GM12873 (cell line): Measurements from ENCODE around the gene DCTN3.

Experiments used
- CTCF ChIP-seq: IDR thresholded peaks from 2 replicates; pipeline ENCODE4 v1.5.1; 2012; ENCODE audit warnings: low read depth, mild to moderate bottlenecking, moderate library complexity, low read length, control low read depth; ENCODE audit not compliant: insufficient read depth; ENCODE audit errors: missing control alignments

DCTN3 gene

GRCh38 chr9:34575862-34576596 is 44.3 kb downstream of the DCTN3 start:
- TF ChIP-seq CTCF, result no peak

GRCh38 chr9:34575241-34575640 is 45.1 kb downstream of the DCTN3 start:
- no peak for TF ChIP-seq CTCF

DNA sequence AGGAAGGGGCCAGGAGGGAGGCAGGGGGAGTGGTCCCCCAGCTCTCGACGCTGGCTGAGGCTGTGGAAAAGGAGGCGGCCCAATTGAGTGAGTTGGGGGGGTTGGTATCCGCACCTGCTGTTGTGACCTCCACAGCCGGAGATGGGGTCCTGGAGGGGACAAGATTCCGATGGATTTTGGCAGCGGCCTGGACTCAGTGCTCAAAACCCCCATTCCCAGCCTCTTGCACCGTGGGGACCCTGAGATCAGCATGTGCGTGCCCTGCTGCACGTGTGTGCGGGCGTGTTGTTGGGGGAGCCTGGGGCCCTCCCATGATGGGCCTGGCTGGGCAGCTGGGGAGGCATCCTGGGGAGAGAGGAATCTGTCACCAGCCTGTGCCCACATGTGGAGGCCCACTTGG is 45.7 kb downstream of the DCTN3 start:
- TF ChIP-seq CTCF, result no peak

- TF ChIP-seq CTCF, result no peak
Measured at GRCh38 chr9:34573599-34574325, 46.5 kb downstream of the DCTN3 start.

DNA sequence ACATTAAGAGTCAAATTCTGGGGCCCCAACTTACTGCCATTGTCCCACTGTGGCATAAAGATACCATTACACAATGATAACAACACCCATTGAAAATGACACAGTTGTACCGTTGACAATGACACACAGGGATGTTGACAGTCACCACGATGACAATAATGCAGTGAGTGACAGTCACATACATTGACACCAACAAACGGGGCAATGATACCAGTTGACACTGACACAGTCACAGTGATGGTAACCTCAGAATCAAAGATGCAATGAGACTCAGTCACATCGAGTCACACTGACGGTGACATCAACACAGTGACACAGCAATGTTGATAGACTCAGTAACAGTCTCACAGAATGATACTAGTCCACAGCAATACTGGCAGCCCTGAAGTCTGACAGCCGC is 47.7 kb downstream of the DCTN3 start:
- TF ChIP-seq CTCF, result no peak

GRCh38 chr9:34572092-34572491 is 48.2 kb downstream of the DCTN3 start:
- no peak for TF ChIP-seq CTCF

- TF ChIP-seq CTCF, result no peak
Measured at GRCh38 chr9:34571481-34571810, 48.8 kb downstream of the DCTN3 start.
